Nephron (organoid): ENCODE measurements around the gene AQP3.

Source experiments
- H3K27ac Mint-ChIP-seq, 3 experiments: 2 replicates each; pipeline ENCODE4 v1.8.0; 2020; ENCODE audit warnings: mixed read lengths in 3 of 3, mild to moderate bottlenecking in 2 of 3, moderate library complexity in 1 of 3
- H3K27me3 Mint-ChIP-seq: 2 replicates; pipeline ENCODE4 v1.8.0; 2021; ENCODE audit warnings: low read depth, mild to moderate bottlenecking, moderate library complexity, mixed read lengths
- H3K36me3 Mint-ChIP-seq: 2 replicates; pipeline ENCODE4 v1.8.0; 2020; ENCODE audit warnings: low read depth, mixed read lengths
- H3K4me1 Mint-ChIP-seq: 2 replicates; pipeline ENCODE4 v1.8.0; 2020; ENCODE audit warnings: mixed read lengths
- H3K4me3 Mint-ChIP-seq, 3 experiments: 2 replicates each; pipeline ENCODE4 v1.8.0; 2020; ENCODE audit warnings: mild to moderate bottlenecking in 3 of 3, mixed read lengths in 3 of 3, moderate library complexity in 2 of 3
- H3K9me3 Mint-ChIP-seq: 2 replicates; pipeline ENCODE4 v1.8.0; 2020; ENCODE audit warnings: mixed read lengths
- CTCF ChIP-seq, 3 experiments: fragments of 200-600 bp; sonication (generic); IDR thresholded peaks; one replicate each; pipeline ENCODE4 v1.5.0; 2021; ENCODE audit warnings: antibody characterized with exemption in 3 of 3; ENCODE audit not compliant: unreplicated experiment in 3 of 3

AQP3 gene

GRCh38 chr9:33465596-33466564 is 18.5 kb upstream of the AQP3 start:
- no peaks in the 10 kb centered on the region for H3K9me3 Mint-ChIP-seq
- no peak for TF ChIP-seq CTCF (IDR thresholded peaks at IDR 0.05; ENCODE audit: unreplicated experiment in 3 of 3)
- no peak overlapping the region for H3K27ac Mint-ChIP-seq

GRCh38 chr9:33465096-33465495 is 17.7 kb upstream of the AQP3 start:
- H3K9me3 Mint-ChIP-seq, result no peaks in the 10 kb centered on the region
- H3K36me3 Mint-ChIP-seq, result peaks cover 40% of the 10 kb centered on the region
- no peak for TF ChIP-seq CTCF (IDR thresholded peaks at IDR 0.05; ENCODE audit: unreplicated experiment in 3 of 3)
- no peak overlapping the region for H3K4me3 Mint-ChIP-seq
- H3K4me1 Mint-ChIP-seq, result no peaks in the 10 kb centered on the region
- H3K27me3 Mint-ChIP-seq, result no peaks in the 10 kb centered on the region
- no peak overlapping the region for H3K27ac Mint-ChIP-seq

More at GRCh38 chr9:33465596-33466564, 18.5 kb upstream of the AQP3 start:
- peaks cover 43% of the 10 kb centered on the region for H3K36me3 Mint-ChIP-seq
- H3K4me1 Mint-ChIP-seq, result no peaks in the 10 kb centered on the region
- no peaks in the 10 kb centered on the region for H3K27me3 Mint-ChIP-seq
- H3K4me3 Mint-ChIP-seq, result no peak overlapping the region

GRCh38 chr9:33464045-33464636 is 16.7 kb upstream of the AQP3 start:
- TF ChIP-seq CTCF (IDR thresholded peaks at IDR 0.05; ENCODE audit: unreplicated experiment in 3 of 3), result no peak
- Mint-ChIP-seq H3K27ac (no peak overlapping the region), H3K9me3 (no peaks in the 10 kb centered on the region), H3K36me3 (peaks cover 33% of the 10 kb centered on the region), H3K4me3 (no peak overlapping the region), H3K27me3 (no peaks in the 10 kb centered on the region), H3K4me1 (no peaks in the 10 kb centered on the region)

GRCh38 chr9:33463151-33463550 is 15.8 kb upstream of the AQP3 start:
- H3K4me1 Mint-ChIP-seq, result no peaks in the 10 kb centered on the region

GRCh38 chr9:33461492-33461891 is 14.1 kb upstream of the AQP3 start:
- Mint-ChIP-seq H3K4me3 (no peak overlapping the region), H3K27ac (no peak overlapping the region), H3K9me3 (no peaks in the 10 kb centered on the region), H3K36me3 (peaks cover 25% of the 10 kb centered on the region), H3K4me1 (no peaks in the 10 kb centered on the region), H3K27me3 (no peaks in the 10 kb centered on the region)
- TF ChIP-seq CTCF (IDR thresholded peaks at IDR 0.05; ENCODE audit: unreplicated experiment in 3 of 3), result no peak

More at GRCh38 chr9:33463151-33463550, 15.8 kb upstream of the AQP3 start:
- TF ChIP-seq CTCF (IDR thresholded peaks at IDR 0.05; ENCODE audit: unreplicated experiment in 3 of 3), result no peak
- Mint-ChIP-seq H3K36me3 (peaks cover 28% of the 10 kb centered on the region), H3K4me3 (no peak overlapping the region), H3K9me3 (no peaks in the 10 kb centered on the region), H3K27ac (no peak overlapping the region), H3K27me3 (no peaks in the 10 kb centered on the region)
